Astrocyte (in vitro differentiated cells and primary cell): ENCODE results near the gene CENPX. TPM values are rescaled to one million over a fixed set of nuclear protein-coding genes. Genes with fewer than 3 reads are reported as not detected.

ENCODE experiments used
- DNase-seq: peaks from one replicate; pipeline ENCODE4 v3.0.0-alpha.2; 2010; ENCODE audit warnings: low read depth
- FAIRE-seq: peaks from 2 replicates; lab custom pipeline; 2011; peaks lifted over from hg19 to GRCh38; lab: Jason Lieb, UNC
- H2AFZ ChIP-seq: 2 replicates; pipeline ENCODE4 v1.6.0; 2012; ENCODE audit warnings: low read depth, low read length, inconsistent platforms
- H3K27ac ChIP-seq: 2 replicates; pipeline ENCODE4 v1.5.1; 2011; ENCODE audit warnings: low read depth, low read length, inconsistent platforms
- H3K27me3 ChIP-seq: 2 replicates; pipeline ENCODE4 v1.6.0; 2011; ENCODE audit warnings: low read length, inconsistent platforms; ENCODE audit not compliant: insufficient read depth
- H3K36me3 ChIP-seq: 2 replicates; pipeline ENCODE4 v1.5.1; 2011; ENCODE audit warnings: low read length, inconsistent platforms; ENCODE audit not compliant: insufficient read depth
- H3K4me1 ChIP-seq: 2 replicates; pipeline ENCODE4 v1.5.1; 2011; ENCODE audit warnings: low read length, inconsistent platforms; ENCODE audit not compliant: insufficient read depth
- H3K4me2 ChIP-seq: 2 replicates; pipeline ENCODE4 v1.6.0; 2012; ENCODE audit warnings: low read length, inconsistent platforms
- H3K4me3 ChIP-seq: 2 replicates; pipeline ENCODE4 v1.5.1; 2011; ENCODE audit warnings: low read depth, mild to moderate bottlenecking, low read length, inconsistent platforms; ENCODE audit not compliant: insufficient read depth
- H3K79me2 ChIP-seq: 2 replicates; pipeline ENCODE4 v1.6.0; 2012; ENCODE audit warnings: mild to moderate bottlenecking, low read length, inconsistent platforms; ENCODE audit not compliant: insufficient read depth
- H3K9ac ChIP-seq: 2 replicates; pipeline ENCODE4 v1.6.0; 2012; ENCODE audit warnings: mild to moderate bottlenecking, low read length, inconsistent platforms
- H3K9me3 ChIP-seq: 2 replicates; pipeline ENCODE4 v1.5.1; 2012; ENCODE audit warnings: low read depth, mild to moderate bottlenecking, low read length, inconsistent platforms; ENCODE audit not compliant: insufficient read depth
- H4K20me1 ChIP-seq: 2 replicates; pipeline ENCODE4 v1.6.0; 2012; ENCODE audit warnings: low read length, inconsistent platforms; ENCODE audit not compliant: insufficient read depth
- H3K27ac Mint-ChIP-seq: one replicate; pipeline ENCODE4 v1.8.0; 2021; ENCODE audit warnings: mild to moderate bottlenecking, mixed read lengths; ENCODE audit not compliant: unreplicated experiment
- H3K27me3 Mint-ChIP-seq: one replicate; pipeline ENCODE4 v1.8.0; 2021; ENCODE audit warnings: low read depth, mixed read lengths; ENCODE audit not compliant: unreplicated experiment
- H3K36me3 Mint-ChIP-seq: one replicate; pipeline ENCODE4 v1.8.0; 2021; ENCODE audit warnings: low read depth, mixed read lengths; ENCODE audit not compliant: unreplicated experiment
- H3K4me1 Mint-ChIP-seq: one replicate; pipeline ENCODE4 v1.8.0; 2021; ENCODE audit warnings: low read depth, mixed read lengths; ENCODE audit not compliant: unreplicated experiment
- H3K4me3 Mint-ChIP-seq: one replicate; pipeline ENCODE4 v1.8.0; 2021; ENCODE audit warnings: mild to moderate bottlenecking, moderate library complexity, mixed read lengths; ENCODE audit not compliant: unreplicated experiment
- H3K9me3 Mint-ChIP-seq: one replicate; pipeline ENCODE4 v1.8.0; 2021; ENCODE audit warnings: mild to moderate bottlenecking, mixed read lengths; ENCODE audit not compliant: unreplicated experiment
- CTCF ChIP-seq: IDR thresholded peaks from 2 replicates; pipeline ENCODE4 v1.5.1; 2011; ENCODE audit warnings: low read depth, mild to moderate bottlenecking, inconsistent platforms, low read length, moderate library complexity; ENCODE audit not compliant: insufficient read depth
- EZH2 ChIP-seq: IDR thresholded peaks from 2 replicates; pipeline ENCODE4 v1.6.1; 2012; ENCODE audit warnings: mild to moderate bottlenecking, low read length, inconsistent platforms; ENCODE audit not compliant: insufficient read depth
- total RNA-seq: library from RNA; stranded (reverse); gene quantifications from 2 replicates; pipeline ENCODE4 v1.2.1, GENCODE V29; 2021

CENPX gene
- total RNA-seq, 1 donor from 2014 or later: 26.7 TPM

- Histone ChIP-seq H3K4me2 (no peak overlapping the region), H3K9me3 (no peaks in the 10 kb centered on the region), H2AFZ (no peak overlapping the region), H3K9ac (no peak overlapping the region), H4K20me1 (peaks cover 48% of the 10 kb centered on the region), H3K27me3 (no peaks in the 10 kb centered on the region), H3K4me1 (peaks cover 12% of the 10 kb centered on the region), H3K27ac (no peak overlapping the region), H3K36me3 (peaks cover 5% of the 10 kb centered on the region), H3K79me2 (peaks cover 29% of the 10 kb centered on the region), H3K4me3 (no peak overlapping the region)
- peaks cover 3% of the 10 kb centered on the region for H3K36me3 Mint-ChIP-seq
- no peaks in the 10 kb centered on the region for H3K27me3 Mint-ChIP-seq
- H3K4me1 Mint-ChIP-seq: no peaks in the 10 kb centered on the region
- H3K27ac Mint-ChIP-seq: no peak overlapping the region
- FAIRE-seq: no peak
- no peaks in the 10 kb centered on the region for H3K9me3 Mint-ChIP-seq
- TF ChIP-seq EZH2 (no peak), CTCF (no peak)
- no peak for DNase-seq
- H3K4me3 Mint-ChIP-seq: no peak overlapping the region
Measured at GRCh38 chr17:82061047-82061925, 38.6 kb upstream of the CENPX start.

- no peak for FAIRE-seq
- no peaks in the 10 kb centered on the region for H3K27me3 Mint-ChIP-seq
- H3K27ac Mint-ChIP-seq: no peak overlapping the region
Measured at GRCh38 chr17:82060614-82061013, 37.9 kb upstream of the CENPX start.

More at GRCh38 chr17:82060614-82061013, 37.9 kb upstream of the CENPX start:
- no peak overlapping the region for H3K4me2 ChIP-seq
- H3K36me3 ChIP-seq: peaks cover 5% of the 10 kb centered on the region
- peaks cover 7% of the 10 kb centered on the region for H3K4me1 ChIP-seq
- H3K27me3 ChIP-seq: no peaks in the 10 kb centered on the region
- no peaks in the 10 kb centered on the region for H3K9me3 ChIP-seq
- Mint-ChIP-seq H3K9me3 (no peaks in the 10 kb centered on the region), H3K36me3 (peaks cover 3% of the 10 kb centered on the region), H3K4me3 (no peak overlapping the region), H3K4me1 (no peaks in the 10 kb centered on the region)
- H4K20me1 ChIP-seq: peaks cover 54% of the 10 kb centered on the region
- no peak overlapping the region for H3K27ac ChIP-seq
- H3K9ac ChIP-seq: no peak overlapping the region
- TF ChIP-seq EZH2: no peak
- TF ChIP-seq CTCF: no peak
- peaks cover 23% of the 10 kb centered on the region for H3K79me2 ChIP-seq
- no peak for DNase-seq
- H2AFZ ChIP-seq: no peak overlapping the region
- H3K4me3 ChIP-seq: no peak overlapping the region
